Esophagus squamous epithelium (tissue), 5 donors: ENCODE results near the gene GRIK1. TPM values are rescaled to one million over a fixed set of nuclear protein-coding genes. Genes with fewer than 3 reads are reported as not detected.

Source experiments
- DNase-seq: peaks from one replicate; lab custom pipeline; 2025; lab: John Stamatoyannopoulos, UW
- H3K27ac ChIP-seq, 4 donors: fragments of 200-600 bp; sonication (generic); one replicate each; pipeline ENCODE4 v1.5.1; 2016 to 2019; ENCODE audit warnings: mild to moderate bottlenecking in 1 of 4
- H3K27me3 ChIP-seq, 4 donors: fragments of 200-600 bp; sonication (generic); 1 replicate in 3 of 4; 2 replicates in 1 of 4; pipeline versions ENCODE4 v1.5.1 to v1.6.0; 2017 to 2021; ENCODE audit warnings: antibody characterized with exemption in 1 of 4
- H3K36me3 ChIP-seq, 3 donors: fragments of 200-600 bp; sonication (generic); one replicate each; pipeline ENCODE4 v1.5.1; 2016 to 2019
- H3K4me1 ChIP-seq, 3 donors: fragments of 200-600 bp; sonication (generic); one replicate each; pipeline ENCODE4 v1.5.1; 2017 to 2019
- H3K4me3 ChIP-seq, 4 donors: fragments of 200-600 bp; sonication (generic); 1 replicate in 3 of 4; 2 replicates in 1 of 4; pipeline ENCODE4 v1.5.1; 2016 to 2019; ENCODE audit warnings: mild to moderate bottlenecking in 2 of 4, moderate library complexity in 1 of 4
- H3K9me3 ChIP-seq, 3 donors: fragments of 200-600 bp; sonication (generic); one replicate each; pipeline ENCODE4 v1.5.1; 2016 to 2019
- POLR2A ChIP-seq, 4 donors: fragments of 450-650 bp; IDR thresholded peaks; one replicate each; pipeline ENCODE4 v1.6.1; 2017; ENCODE audit warnings: antibody characterized with exemption in 4 of 4, mild to moderate bottlenecking in 4 of 4, moderate library complexity in 3 of 4
- WGBS, 2 donors: methylation state at CpG; one replicate each; pipeline ENCODE4 v1.1.5; 2018; 5-methylcytosine and 5-hydroxymethylcytosine counted together
- intact Hi-C: fragments of 100-400 bp; cut with DNase I; formaldehyde crosslinking; loops from one replicate; pipeline ENCODE4 v1.15.0; 2022
- total RNA-seq, 4 donors: library from RNA; depleted of rRNA; stranded (reverse); fragments of >200 nt; gene quantifications; one replicate each; pipeline ENCODE4 v1.1.0, GENCODE V29; 2016
- TF ChIP-seq, protein P1 (sequence below), 6 experiments: fragments of 450-650 bp in 4 of 6; fragments of 200-600 bp in 2 of 6; sonication (generic) in 2 of 6; IDR thresholded peaks; one replicate each; pipeline ENCODE4 v1.5.1; 2016 to 2019; ENCODE audit warnings: antibody characterized with exemption in 6 of 6, mild to moderate bottlenecking in 4 of 6, moderate library complexity in 4 of 6
- donor health status: DM: yes; HTN: yes; CAD: no.

GRIK1 gene
- total RNA-seq, 4 donors from 2014 or later: 0.19 TPM; not detected in 3

DNA sequence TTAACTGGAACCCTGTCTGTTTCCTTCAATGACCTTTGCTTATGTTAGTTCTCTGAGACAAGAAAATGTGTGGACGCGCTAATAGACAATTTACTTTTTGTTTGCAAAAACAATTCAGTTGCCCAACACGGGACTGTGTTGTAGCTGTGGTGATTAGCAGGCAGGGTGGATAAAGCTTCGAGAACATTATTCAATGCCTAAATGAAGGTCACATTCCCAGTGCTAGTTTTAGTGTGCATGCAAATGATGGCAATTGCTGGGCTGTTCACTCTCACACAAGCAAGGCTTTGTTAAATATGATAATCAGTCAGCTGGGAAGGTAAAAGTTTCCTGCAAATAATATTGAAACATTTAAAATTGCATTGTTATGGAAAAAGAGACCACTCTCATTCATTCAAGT is 452.6 kb downstream of the GRIK1 start:
- H3K4me1 ChIP-seq: no peaks in the 10 kb centered on the region
- intact Hi-C loops: no loop called here
- no peaks in the 10 kb centered on the region for H3K36me3 ChIP-seq
- whole genome bisulfite sequencing, 2 donors: 66 to 71% methylated on average over 4 of the region's 4 CpGs
- no peak for TF ChIP-seq POLR2A (IDR thresholded peaks at IDR 0.05)
- TF ChIP-seq, protein P1, sequence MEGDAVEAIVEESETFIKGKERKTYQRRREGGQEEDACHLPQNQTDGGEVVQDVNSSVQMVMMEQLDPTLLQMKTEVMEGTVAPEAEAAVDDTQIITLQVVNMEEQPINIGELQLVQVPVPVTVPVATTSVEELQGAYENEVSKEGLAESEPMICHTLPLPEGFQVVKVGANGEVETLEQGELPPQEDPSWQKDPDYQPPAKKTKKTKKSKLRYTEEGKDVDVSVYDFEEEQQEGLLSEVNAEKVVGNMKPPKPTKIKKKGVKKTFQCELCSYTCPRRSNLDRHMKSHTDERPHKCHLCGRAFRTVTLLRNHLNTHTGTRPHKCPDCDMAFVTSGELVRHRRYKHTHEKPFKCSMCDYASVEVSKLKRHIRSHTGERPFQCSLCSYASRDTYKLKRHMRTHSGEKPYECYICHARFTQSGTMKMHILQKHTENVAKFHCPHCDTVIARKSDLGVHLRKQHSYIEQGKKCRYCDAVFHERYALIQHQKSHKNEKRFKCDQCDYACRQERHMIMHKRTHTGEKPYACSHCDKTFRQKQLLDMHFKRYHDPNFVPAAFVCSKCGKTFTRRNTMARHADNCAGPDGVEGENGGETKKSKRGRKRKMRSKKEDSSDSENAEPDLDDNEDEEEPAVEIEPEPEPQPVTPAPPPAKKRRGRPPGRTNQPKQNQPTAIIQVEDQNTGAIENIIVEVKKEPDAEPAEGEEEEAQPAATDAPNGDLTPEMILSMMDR (IDR thresholded peaks at IDR 0.05): no peak
- no peak overlapping the region for H3K27ac ChIP-seq
- no peaks in the 10 kb centered on the region for H3K9me3 ChIP-seq
- DNase-seq: no peak
- no peaks in the 10 kb centered on the region for H3K27me3 ChIP-seq
- H3K4me3 ChIP-seq: no peak overlapping the region

Other genes starting within 250 kb of the GRIK1 start
- gene CLDN17, start 226.8 kb upstream of the GRIK1 start, total RNA-seq: 10 to 100 TPM in 1 of 4 donors, 1 to 10 TPM in 1, under 1 TPM in 2; 0.53 to 27.4 (median 0.99) TPM